Peyer's patch (tissue), 4 donors: ENCODE data around the gene ZYX.
"Not testable (repeated sequence)": the region's sequence is repeated elsewhere in the genome, so short reads cannot be mapped to it uniquely, and the experiment has no call there.

Experiments used
- CTCF ChIP-seq, 6 experiments: fragments of 450-650 bp in 4 of 6; fragments of 200-600 bp in 2 of 6; sonication (generic) in 1 of 6; IDR thresholded peaks; one replicate each; pipeline ENCODE4 v1.5.1; 2017 to 2019; ENCODE audit warnings: antibody characterized with exemption in 6 of 6, mild to moderate bottlenecking in 3 of 6, moderate library complexity in 1 of 6
- POLR2A ChIP-seq, 2 donors: fragments of 450-650 bp; IDR thresholded peaks; one replicate each; pipeline ENCODE4 v1.5.1; 2017; ENCODE audit warnings: antibody characterized with exemption in 2 of 2, mild to moderate bottlenecking in 2 of 2, moderate library complexity in 2 of 2

DNA sequence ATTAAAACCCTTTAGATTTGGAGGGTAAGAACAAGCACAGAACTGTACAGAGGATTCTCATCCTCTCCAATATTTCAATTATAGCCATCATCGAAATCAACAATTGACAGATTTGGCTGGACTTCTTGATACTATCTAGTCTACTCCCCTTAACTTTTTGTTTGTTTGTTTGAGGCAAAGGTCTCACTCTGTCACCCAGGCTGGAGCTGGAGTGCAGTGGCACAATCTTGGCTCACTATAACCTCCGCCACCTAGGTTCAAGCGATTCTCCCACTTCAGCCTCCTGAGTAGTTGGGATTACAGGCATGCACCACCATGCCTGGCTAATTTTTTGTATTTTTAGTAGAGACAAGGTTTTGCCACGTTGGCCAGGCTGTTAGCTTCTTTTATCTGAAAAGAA is 21.1 kb downstream of the ZYX start:
- TF ChIP-seq CTCF, POLR2A (IDR thresholded peaks at IDR 0.05): not testable (repeated sequence)
